K562 (cell line): ENCODE results near the gene CD44. TPM values are rescaled to one million over a fixed set of nuclear protein-coding genes. Genes with fewer than 3 reads are reported as not detected.
A peak's percentile ranks its signal among the peaks of the same experiment; 100 is the strongest.

Experiments
- ATAC-seq: fragments of 200-7000 bp; cut with Tn5 transposase; 3 replicates; pipeline ENCODE4 v1.9.1; 2020; ENCODE audit warnings: moderate library complexity
- BruUV-seq: library from RNA; stranded (reverse); fragments of 400-500 nt; replicated peaks from 2 replicates; lab custom pipeline; 2021; lab: Mats Ljungman, UMichigan
- CTCF ChIA-PET: fragments of 300-600 bp; formaldehyde crosslinking; extraction: SDS; loops from one replicate; lab custom pipeline; 2021; ENCODE audit warnings: low intra/inter-chr PET ratio; lab: Yijun Ruan, JAX
- POLR2A ChIA-PET: fragments of 300-600, 350-650 bp; sonication (Branson Sonifier 250); formaldehyde crosslinking; extraction: SDS; loops from one replicate; lab custom pipeline; 2021; ENCODE audit warnings: antibody characterized with exemption, inconsistent platforms; lab: Yijun Ruan, JAX
- DNase-seq, 4 experiments: peaks; one replicate each; pipeline versions ENCODE4 v3.0.0 to v3.0.0-alpha.2; 2011 to 2018; ENCODE audit warnings: low spot score in 3 of 4, mixed read lengths in 3 of 4; ENCODE audit errors: extremely low read depth in 1 of 4
- FAIRE-seq: peaks from 2 replicates; lab custom pipeline; 2011; peaks lifted over from hg19 to GRCh38; lab: Jason Lieb, UNC
- H2AFZ ChIP-seq: 2 replicates; pipeline ENCODE4 v1.6.0; 2011; ENCODE audit warnings: low read depth, low read length, control low read depth, inconsistent platforms
- H3K27ac ChIP-seq: fragments of 200-600 bp; 3 replicates; pipeline ENCODE4 v1.8.0; 2011; ENCODE audit warnings: low read depth, mild to moderate bottlenecking, control low read depth, inconsistent platforms, low read length, moderate library complexity, mixed read lengths; ENCODE audit errors: extremely low read depth
- H3K27me3 ChIP-seq, 2 experiments: fragments of 300-600 bp in 1 of 2; 2 replicates in 1 of 2; 3 replicates in 1 of 2; pipeline versions ENCODE4 v1.6.0 to v1.8.0; 2011; ENCODE audit warnings: inconsistent platforms in 2 of 2, low read length in 2 of 2, mild to moderate bottlenecking in 1 of 2, mixed read lengths in 1 of 2, moderate library complexity in 1 of 2; ENCODE audit not compliant: control insufficient read depth in 2 of 2, insufficient read depth in 2 of 2
- H3K36me3 ChIP-seq: fragments of 300-600 bp; 3 replicates; pipeline ENCODE4 v1.8.0; 2011; ENCODE audit warnings: mild to moderate bottlenecking, low read length, inconsistent platforms; ENCODE audit not compliant: control insufficient read depth, insufficient read depth
- H3K4me1 ChIP-seq, 2 experiments: fragments of 200-600 bp in 1 of 2; replicated peaks in 1 of 2; 2 replicates in 1 of 2; 3 replicates in 1 of 2; pipeline versions ENCODE4 v1.5.1 to v1.8.0; 2011; ENCODE audit warnings: inconsistent platforms in 2 of 2, low read length in 2 of 2, mild to moderate bottlenecking in 1 of 2, mixed read lengths in 1 of 2, moderate library complexity in 1 of 2; ENCODE audit not compliant: control insufficient read depth in 2 of 2, insufficient read depth in 2 of 2
- H3K4me2 ChIP-seq: 2 replicates; pipeline ENCODE4 v1.6.1; 2011; ENCODE audit warnings: low read length, control low read depth, inconsistent platforms, mixed read lengths; ENCODE audit not compliant: insufficient read depth
- H3K4me3 ChIP-seq: fragments of 200-600 bp; sonication (generic), shearing (Covaris generic); 2 replicates; pipeline ENCODE4 v1.5.1; 2016; ENCODE audit warnings: control low read depth, inconsistent platforms
- H3K79me2 ChIP-seq: fragments of 200-600 bp; 3 replicates; pipeline ENCODE4 v1.8.0; 2011; ENCODE audit warnings: low read length, inconsistent platforms; ENCODE audit not compliant: control insufficient read depth, insufficient read depth
- H3K9ac ChIP-seq, 2 experiments: 2 replicates each; pipeline versions ENCODE4 v1.6.0 to v1.6.1; 2011; ENCODE audit warnings: low read depth in 2 of 2, low read length in 2 of 2, control low read depth in 1 of 2, inconsistent platforms in 1 of 2, mild to moderate bottlenecking in 1 of 2, mixed read lengths in 1 of 2; ENCODE audit not compliant: insufficient read depth in 1 of 2
- H3K9me1 ChIP-seq: one replicate; pipeline ENCODE4 v1.6.0; 2011; ENCODE audit warnings: inconsistent platforms, mild to moderate bottlenecking, low read length, moderate library complexity; ENCODE audit not compliant: control insufficient read depth, insufficient read depth
- H3K9me3 ChIP-seq: replicated peaks from 2 replicates; pipeline ENCODE4 v1.5.1; 2011; ENCODE audit warnings: low read depth, low read length, inconsistent platforms; ENCODE audit not compliant: control insufficient read depth, insufficient read depth
- H4K20me1 ChIP-seq: replicated peaks from 2 replicates; pipeline ENCODE4 v1.6.1; 2011; ENCODE audit warnings: low read length, inconsistent platforms, mixed read lengths; ENCODE audit not compliant: control insufficient read depth, insufficient read depth
- HMGN3 ChIP-seq: IDR thresholded peaks from 2 replicates; pipeline ENCODE4 v1.6.1; 2011; ENCODE audit warnings: borderline replicate concordance, low read depth, mild to moderate bottlenecking, mixed read lengths, low read length; ENCODE audit not compliant: insufficient read length; ENCODE audit errors: extremely low read depth
- JUND ChIP-seq, 2 experiments: IDR thresholded peaks; 2 replicates in 1 of 2; 3 replicates in 1 of 2; pipeline ENCODE4 v1.6.1; 2011; ENCODE audit warnings: borderline replicate concordance in 2 of 2, low read depth in 2 of 2, low read length in 2 of 2, improper control_type of control experiment in 1 of 2, missing biosample characterization in 1 of 2, missing genetic modification characterization in 1 of 2, missing genetic modification reagents in 1 of 2
- MCM2 ChIP-seq: fragments of 450-650 bp; IDR thresholded peaks from 2 replicates; pipeline ENCODE4 v1.6.1; 2017; ENCODE audit warnings: low read depth, mild to moderate bottlenecking
- MYBL2 ChIP-seq, 2 experiments: fragments of 450-650 bp in 1 of 2; sonication (generic) in 1 of 2; formaldehyde crosslinking in 1 of 2; IDR thresholded peaks; 2 replicates each; pipeline versions ENCODE4 v1.6.1 to v1.8.1; 2017 to 2022; ENCODE audit warnings: borderline replicate concordance in 1 of 2, inconsistent platforms in 1 of 2, low read depth in 1 of 2, mild to moderate bottlenecking in 1 of 2, missing genetic modification reagents in 1 of 2, moderate library complexity in 1 of 2
- OTX1 ChIP-seq: fragments of 450-650 bp; formaldehyde crosslinking; IDR thresholded peaks from 2 replicates; pipeline ENCODE4 v1.4.0; 2022; ENCODE audit warnings: mild to moderate bottlenecking
- SMARCB1 ChIP-seq: IDR thresholded peaks from 2 replicates; pipeline ENCODE4 v1.6.1; 2011; ENCODE audit warnings: improper control_type of control experiment, low read depth; ENCODE audit not compliant: insufficient read length
- WGBS: fragments of 100-300 bp; shearing (Covaris generic); methylation state at CpG from one replicate; pipeline ENCODE4 v1.1.6; 2016; ENCODE audit warnings: low coverage, mixed read lengths; ENCODE audit not compliant: insufficient coverage; ENCODE audit errors: missing lambda C conversion rate; 5-methylcytosine and 5-hydroxymethylcytosine counted together
- in situ Hi-C: fragments of 300-500 bp; cut with MboI; formaldehyde crosslinking; loops from 4 replicates; pipeline ENCODE4 v1.15.0; 2018; ENCODE audit warnings: inconsistent platforms, mixed read lengths
- intact Hi-C: fragments of 100-400 bp; cut with micrococcal nuclease; formaldehyde crosslinking; loops from 2 replicates; pipeline ENCODE4 v1.14.2; 2022
- polyA plus RNA-seq, 8 experiments: library from polyadenylated mRNA; depleted of rRNA in 4 of 8; stranded (reverse) in 5 of 8; unstranded in 3 of 8; fragments of >200 nt; fragmentation: Nextera tagmentation in 2 of 8; fragmentation: Illumina TruSeq in 1 of 8; extraction: Ambion mirVana in 2 of 8; extraction: Trizol in 1 of 8; gene quantifications; 2 replicates each; pipeline versions ENCODE4 v1.2.1 to v1.2.3, GENCODE V29; 2011 to 2014; ENCODE audit warnings: inconsistent platforms in 1 of 8, missing spikeins in 1 of 8
- total RNA-seq, 7 experiments: library from RNA; depleted of rRNA in 6 of 7; stranded (reverse); fragments of >200 nt in 6 of 7; fragmentation: Illumina TruSeq in 2 of 7; extraction: Trizol in 2 of 7; gene quantifications; 2 replicates each; pipeline versions ENCODE4 v1.2.1 to v1.2.3, GENCODE V29; 2011 to 2021; ENCODE audit warnings: low replicate concordance in 1 of 7
- TF ChIP-seq, protein P1 (sequence below): fragments of 450-650 bp; IDR thresholded peaks from 2 replicates; pipeline ENCODE4 v1.6.1; 2018; ENCODE audit warnings: mild to moderate bottlenecking, low read depth; ENCODE audit not compliant: partially characterized antibody
- TF ChIP-seq, protein P2 (sequence below): fragments of 250-450 bp; sonication (Bioruptor Pico); IDR thresholded peaks from 2 replicates; pipeline ENCODE4 v1.5.0; 2020; ENCODE audit warnings: mild to moderate bottlenecking, borderline replicate concordance
- TF ChIP-seq, protein P3 (sequence below): fragments of 250-450 bp; sonication (Bioruptor Pico); IDR thresholded peaks from 2 replicates; pipeline ENCODE4 v1.9.0; 2021; ENCODE audit warnings: mild to moderate bottlenecking

The CD44 gene
- total and polyA plus RNA-seq, 9 of the 15 experiments (the other 6 are each of a cell fraction or from before 2014, with no cell fraction given), result 1.2 to 13.9 (median 3.0) TPM

DNA sequence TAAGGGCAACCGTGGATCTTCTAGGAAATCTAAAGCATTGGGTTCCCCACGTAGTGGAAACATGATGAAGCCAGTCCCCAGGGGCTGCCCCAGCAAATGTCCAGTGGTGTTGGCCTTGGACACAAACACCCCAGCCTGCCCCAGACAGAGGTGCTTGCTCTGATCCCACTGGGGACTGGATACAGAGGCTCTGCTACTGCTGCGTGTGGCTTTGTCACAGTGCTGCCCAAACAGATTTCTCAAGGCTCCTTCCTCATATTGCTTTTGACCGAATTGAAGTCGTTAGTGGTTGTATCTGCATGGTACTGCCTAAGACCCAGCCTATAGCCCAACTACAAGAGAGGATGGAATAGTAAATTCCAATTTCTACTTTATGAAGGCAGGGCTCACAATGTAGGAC is 40.1 kb upstream of the CD44 start:
- ATAC-seq (no peak), FAIRE-seq (no peak), DNase-seq (no peak)
- no TSS peak for BruUV-seq
- Histone ChIP-seq H3K9me1 (no peaks in the 10 kb centered on the region), H3K4me2 (no peak overlapping the region), H3K4me3 (no peak overlapping the region), H4K20me1 (no peaks in the 10 kb centered on the region), H3K27ac (no peak overlapping the region), H3K27me3 (no peaks in the 10 kb centered on the region; a peak in 1 of 5 replicates), H3K9me3 (no peaks in the 10 kb centered on the region), H3K4me1 (peaks cover 0 to 7% of the 10 kb centered on the region in 2 experiments; a peak in 3 of 5 replicates), H3K36me3 (no peaks in the 10 kb centered on the region), H3K79me2 (no peaks in the 10 kb centered on the region), H3K9ac (no peak overlapping the region), H2AFZ (no peak overlapping the region)
- in situ Hi-C loops, result no loop called here
- intact Hi-C loops, result no loop called here
- CTCF ChIA-PET, result no interaction called here
- TF ChIP-seq, protein P1, sequence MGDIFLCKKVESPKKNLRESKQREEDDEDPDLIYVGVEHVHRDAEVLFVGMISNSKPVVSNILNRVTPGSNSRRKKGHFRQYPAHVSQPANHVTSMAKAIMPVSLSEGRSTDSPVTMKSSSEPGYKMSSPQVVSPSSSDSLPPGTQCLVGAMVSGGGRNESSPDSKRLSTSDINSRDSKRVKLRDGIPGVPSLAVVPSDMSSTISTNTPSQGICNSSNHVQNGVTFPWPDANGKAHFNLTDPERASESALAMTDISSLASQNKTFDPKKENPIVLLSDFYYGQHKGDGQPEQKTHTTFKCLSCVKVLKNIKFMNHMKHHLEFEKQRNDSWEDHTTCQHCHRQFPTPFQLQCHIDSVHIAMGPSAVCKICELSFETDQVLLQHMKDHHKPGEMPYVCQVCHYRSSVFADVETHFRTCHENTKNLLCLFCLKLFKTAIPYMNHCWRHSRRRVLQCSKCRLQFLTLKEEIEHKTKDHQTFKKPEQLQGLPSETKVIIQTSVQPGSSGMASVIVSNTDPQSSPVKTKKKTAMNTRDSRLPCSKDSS, result no peak
- WGBS, result 27% methylated on average over 5 of the region's 5 CpGs
- POLR2A ChIA-PET, result no interaction called here

DNA sequence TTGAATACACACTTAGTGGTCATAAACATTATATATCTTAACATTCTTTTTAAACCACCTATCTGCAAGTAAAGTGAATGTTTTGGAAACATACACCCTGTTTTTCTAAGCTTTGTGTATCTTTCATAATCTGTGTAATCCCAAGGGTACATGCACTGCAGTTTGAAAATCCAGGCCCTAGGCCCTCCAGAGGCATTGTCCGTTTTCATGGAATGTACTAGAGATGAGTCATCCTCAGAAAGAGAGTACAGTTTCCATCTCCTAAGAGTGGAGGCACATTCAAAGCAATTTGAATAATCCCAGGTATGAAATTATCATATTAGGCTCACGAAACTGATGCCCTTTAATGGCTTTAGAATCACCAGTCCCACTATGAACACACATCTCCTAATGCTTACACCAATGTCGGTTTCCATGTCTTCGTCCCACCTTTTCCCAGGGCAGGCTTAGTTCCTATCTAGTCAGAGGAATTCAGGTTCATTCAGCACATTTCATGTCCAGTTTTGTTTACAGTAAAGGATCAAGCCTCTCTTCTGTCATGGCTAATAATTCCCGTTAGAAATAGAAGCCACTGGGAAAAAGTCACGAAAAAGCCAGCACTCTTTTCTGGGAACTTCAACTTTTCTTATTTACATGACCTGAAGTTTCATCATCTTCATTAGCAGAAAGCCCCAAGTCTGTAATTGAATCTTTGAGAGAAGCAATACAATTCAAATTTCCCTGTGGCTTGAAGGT is 39.5 kb upstream of the CD44 start:
- Histone ChIP-seq H3K9me1 (no peaks in the 10 kb centered on the region), H3K9me3 (no peaks in the 10 kb centered on the region), H3K36me3 (no peaks in the 10 kb centered on the region), H3K27me3 (no peaks in the 10 kb centered on the region; a peak in 1 of 5 replicates), H4K20me1 (no peaks in the 10 kb centered on the region), H3K4me2 (no peak overlapping the region), H3K9ac (no peak overlapping the region), H3K4me1 (peaks cover 0 to 7% of the 10 kb centered on the region in 2 experiments; a peak in 3 of 5 replicates), H3K27ac (no peak overlapping the region), H3K4me3 (no peak overlapping the region), H2AFZ (peak overlapping the region; percentile 45), H3K79me2 (no peaks in the 10 kb centered on the region)
- BruUV-seq, result no TSS peak
- in situ Hi-C loops, result no loop called here
- ChIA-PET CTCF (no interaction called here), POLR2A (no interaction called here)
- DNase-seq (no peak), FAIRE-seq (no peak), ATAC-seq (no peak)
- 10% methylated on average over 6 of the region's 6 CpGs for WGBS
- intact Hi-C loops, result no loop called here
- TF ChIP-seq JUND (IDR thresholded peaks at IDR 0.05; ENCODE audit: borderline replicate concordance, low read depth, low read length) (peak; percentile 79), JUND (tag; IDR thresholded peaks at IDR 0.05; ENCODE audit: borderline replicate concordance, low read depth, low read length) (peak; percentile 75), MCM2 (no peak), HMGN3 (no peak), SMARCB1 (no peak), MYBL2 (IDR thresholded peaks at IDR 0.05; ENCODE audit: low read depth) (no peak), MYBL2 (CRISPR knock-in tag; IDR thresholded peaks at IDR 0.05; ENCODE audit: borderline replicate concordance) (no peak), OTX1 (CRISPR knock-in tag) (no peak)
- TF ChIP-seq, protein P2, sequence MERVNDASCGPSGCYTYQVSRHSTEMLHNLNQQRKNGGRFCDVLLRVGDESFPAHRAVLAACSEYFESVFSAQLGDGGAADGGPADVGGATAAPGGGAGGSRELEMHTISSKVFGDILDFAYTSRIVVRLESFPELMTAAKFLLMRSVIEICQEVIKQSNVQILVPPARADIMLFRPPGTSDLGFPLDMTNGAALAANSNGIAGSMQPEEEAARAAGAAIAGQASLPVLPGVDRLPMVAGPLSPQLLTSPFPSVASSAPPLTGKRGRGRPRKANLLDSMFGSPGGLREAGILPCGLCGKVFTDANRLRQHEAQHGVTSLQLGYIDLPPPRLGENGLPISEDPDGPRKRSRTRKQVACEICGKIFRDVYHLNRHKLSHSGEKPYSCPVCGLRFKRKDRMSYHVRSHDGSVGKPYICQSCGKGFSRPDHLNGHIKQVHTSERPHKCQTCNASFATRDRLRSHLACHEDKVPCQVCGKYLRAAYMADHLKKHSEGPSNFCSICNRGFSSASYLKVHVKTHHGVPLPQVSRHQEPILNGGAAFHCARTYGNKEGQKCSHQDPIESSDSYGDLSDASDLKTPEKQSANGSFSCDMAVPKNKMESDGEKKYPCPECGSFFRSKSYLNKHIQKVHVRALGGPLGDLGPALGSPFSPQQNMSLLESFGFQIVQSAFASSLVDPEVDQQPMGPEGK (CRISPR knock-in tag), result no peak
- TF ChIP-seq, protein P3, sequence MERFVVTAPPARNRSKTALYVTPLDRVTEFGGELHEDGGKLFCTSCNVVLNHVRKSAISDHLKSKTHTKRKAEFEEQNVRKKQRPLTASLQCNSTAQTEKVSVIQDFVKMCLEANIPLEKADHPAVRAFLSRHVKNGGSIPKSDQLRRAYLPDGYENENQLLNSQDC (CRISPR knock-in tag), result no peak
